Middle frontal gyrus (tissue), 1 donor: ENCODE measurements around the gene SLCO1C1.

ENCODE experiments used
- DNase-seq: peaks from one replicate; pipeline ENCODE4 v3.0.0-alpha.2; 2015; ENCODE audit warnings: low spot score; ENCODE audit errors: extremely low spot score

The SLCO1C1 gene

GRCh38 chr12:20798554-20798953 is 103.4 kb downstream of the SLCO1C1 start:
- DNase-seq: no peak

- no peak for DNase-seq
Observed at GRCh38 chr12:20800160-20800559, 105.0 kb downstream of the SLCO1C1 start.

- DNase-seq: no peak
Observed at GRCh38 chr12:20801035-20801434, 105.9 kb downstream of the SLCO1C1 start.
